ENCODE measurements around the gene ADM.

Gene ADM

GRCh38 chr11:10265936-10266335, 38.9 kb upstream of the ADM start:
- no peak for TF ChIP-seq CTCF (IDR thresholded peaks at IDR 0.05; ENCODE audit: insufficient read depth, low read length, poor library complexity, severe bottlenecking)
- Histone ChIP-seq H3K27me3 (replicated peaks; ENCODE audit: control insufficient read depth, insufficient read depth, low read length) (no peaks in the 10 kb centered on the region), H3K36me3 (ENCODE audit: control insufficient read depth, insufficient read depth, low read length) (no peaks in the 10 kb centered on the region), H3K4me3 (replicated peaks; ENCODE audit: low read depth, low read length) (no peak overlapping the region)
- no peak for DNase-seq (ENCODE audit: extremely low read depth, insufficient read length)

- H3K4me3 ChIP-seq (replicated peaks; ENCODE audit: low read depth, low read length): no peak overlapping the region
- H3K27me3 ChIP-seq (replicated peaks; ENCODE audit: control insufficient read depth, insufficient read depth, low read length): no peaks in the 10 kb centered on the region
- H3K36me3 ChIP-seq (ENCODE audit: control insufficient read depth, insufficient read depth, low read length): no peaks in the 10 kb centered on the region
- TF ChIP-seq CTCF (IDR thresholded peaks at IDR 0.05; ENCODE audit: insufficient read depth, low read length, poor library complexity, severe bottlenecking): no peak
- DNase-seq (ENCODE audit: extremely low read depth, insufficient read length): no peak
Measured at GRCh38 chr11:10267821-10268220, 37.1 kb upstream of the ADM start.

- H3K4me3 ChIP-seq (replicated peaks; ENCODE audit: low read depth, low read length): no peak overlapping the region
- DNase-seq (ENCODE audit: extremely low read depth, insufficient read length): no peak
- no peaks in the 10 kb centered on the region for H3K27me3 ChIP-seq (replicated peaks; ENCODE audit: control insufficient read depth, insufficient read depth, low read length)
- TF ChIP-seq CTCF (IDR thresholded peaks at IDR 0.05; ENCODE audit: insufficient read depth, low read length, poor library complexity, severe bottlenecking): no peak
- no peaks in the 10 kb centered on the region for H3K36me3 ChIP-seq (ENCODE audit: control insufficient read depth, insufficient read depth, low read length)
Measured at GRCh38 chr11:10268746-10269488, 36.0 kb upstream of the ADM start.

- TF ChIP-seq CTCF (IDR thresholded peaks at IDR 0.05; ENCODE audit: insufficient read depth, low read length, poor library complexity, severe bottlenecking): no peak
- Histone ChIP-seq H3K27me3 (replicated peaks; ENCODE audit: control insufficient read depth, insufficient read depth, low read length) (no peaks in the 10 kb centered on the region), H3K4me3 (replicated peaks; ENCODE audit: low read depth, low read length) (no peak overlapping the region), H3K36me3 (ENCODE audit: control insufficient read depth, insufficient read depth, low read length) (no peaks in the 10 kb centered on the region)
- no peak for DNase-seq (ENCODE audit: extremely low read depth, insufficient read length)
Measured at GRCh38 chr11:10272132-10272531, 32.7 kb upstream of the ADM start.

- no peak for TF ChIP-seq CTCF (IDR thresholded peaks at IDR 0.05; ENCODE audit: insufficient read depth, low read length, poor library complexity, severe bottlenecking)
- no peaks in the 10 kb centered on the region for H3K27me3 ChIP-seq (replicated peaks; ENCODE audit: control insufficient read depth, insufficient read depth, low read length)
- no peak overlapping the region for H3K4me3 ChIP-seq (replicated peaks; ENCODE audit: low read depth, low read length)
- no peak for DNase-seq (ENCODE audit: extremely low read depth, insufficient read length)
- no peaks in the 10 kb centered on the region for H3K36me3 ChIP-seq (ENCODE audit: control insufficient read depth, insufficient read depth, low read length)
Measured at GRCh38 chr11:10273738-10274137, 31.1 kb upstream of the ADM start.

- no peak for TF ChIP-seq CTCF (IDR thresholded peaks at IDR 0.05; ENCODE audit: insufficient read depth, low read length, poor library complexity, severe bottlenecking)
- no peak for DNase-seq (ENCODE audit: extremely low read depth, insufficient read length)
- H3K4me3 ChIP-seq (replicated peaks; ENCODE audit: low read depth, low read length): no peak overlapping the region
- no peaks in the 10 kb centered on the region for H3K27me3 ChIP-seq (replicated peaks; ENCODE audit: control insufficient read depth, insufficient read depth, low read length)
- no peaks in the 10 kb centered on the region for H3K36me3 ChIP-seq (ENCODE audit: control insufficient read depth, insufficient read depth, low read length)
Measured at GRCh38 chr11:10274726-10275125, 30.1 kb upstream of the ADM start.
